HG02763 (cell line): ENCODE data around the gene ZNF662.

ENCODE experiments used
- ATAC-seq: cut with Tn5 transposase; IDR thresholded peaks from one replicate; pipeline ENCODE4 v1.9.1; 2021; ENCODE audit warnings: mild to moderate bottlenecking, moderate library complexity; ENCODE audit not compliant: unreplicated experiment

Gene ZNF662

GRCh38 chr3:42935472-42935871, 29.5 kb downstream of the ZNF662 start:
- ATAC-seq, result no peak

- ATAC-seq, result no peak
Observed at GRCh38 chr3:42936157-42936981, 30.4 kb downstream of the ZNF662 start.

GRCh38 chr3:42937334-42937733, 31.4 kb downstream of the ZNF662 start:
- ATAC-seq, result no peak

GRCh38 chr3:42942693-42943092, 36.8 kb downstream of the ZNF662 start:
- ATAC-seq, result no peak

- no peak for ATAC-seq
Observed at GRCh38 chr3:42946050-42946449, 40.1 kb downstream of the ZNF662 start.

- ATAC-seq, result no peak
Observed at GRCh38 chr3:42957573-42957972, 51.6 kb downstream of the ZNF662 start.

GRCh38 chr3:42960282-42960681, 54.3 kb downstream of the ZNF662 start:
- no peak for ATAC-seq

- ATAC-seq, result no peak
Observed at GRCh38 chr3:42960786-42961185, 54.8 kb downstream of the ZNF662 start.

- ATAC-seq, result no peak
Observed at GRCh38 chr3:42961633-42962032, 55.7 kb downstream of the ZNF662 start.

- ATAC-seq, result no peak
Observed at GRCh38 chr3:42963269-42963668, 57.3 kb downstream of the ZNF662 start.

- ATAC-seq, result no peak
Observed at GRCh38 chr3:42964266-42964665, 58.3 kb downstream of the ZNF662 start.
